AG08396 (cell line): ENCODE measurements around the gene GPBAR1.

ENCODE experiments used
- DNase-seq: peaks from one replicate; pipeline ENCODE4 v3.0.0; 2012; ENCODE audit warnings: low spot score, mixed read lengths

GPBAR1 gene, protein sequence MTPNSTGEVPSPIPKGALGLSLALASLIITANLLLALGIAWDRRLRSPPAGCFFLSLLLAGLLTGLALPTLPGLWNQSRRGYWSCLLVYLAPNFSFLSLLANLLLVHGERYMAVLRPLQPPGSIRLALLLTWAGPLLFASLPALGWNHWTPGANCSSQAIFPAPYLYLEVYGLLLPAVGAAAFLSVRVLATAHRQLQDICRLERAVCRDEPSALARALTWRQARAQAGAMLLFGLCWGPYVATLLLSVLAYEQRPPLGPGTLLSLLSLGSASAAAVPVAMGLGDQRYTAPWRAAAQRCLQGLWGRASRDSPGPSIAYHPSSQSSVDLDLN

DNA sequence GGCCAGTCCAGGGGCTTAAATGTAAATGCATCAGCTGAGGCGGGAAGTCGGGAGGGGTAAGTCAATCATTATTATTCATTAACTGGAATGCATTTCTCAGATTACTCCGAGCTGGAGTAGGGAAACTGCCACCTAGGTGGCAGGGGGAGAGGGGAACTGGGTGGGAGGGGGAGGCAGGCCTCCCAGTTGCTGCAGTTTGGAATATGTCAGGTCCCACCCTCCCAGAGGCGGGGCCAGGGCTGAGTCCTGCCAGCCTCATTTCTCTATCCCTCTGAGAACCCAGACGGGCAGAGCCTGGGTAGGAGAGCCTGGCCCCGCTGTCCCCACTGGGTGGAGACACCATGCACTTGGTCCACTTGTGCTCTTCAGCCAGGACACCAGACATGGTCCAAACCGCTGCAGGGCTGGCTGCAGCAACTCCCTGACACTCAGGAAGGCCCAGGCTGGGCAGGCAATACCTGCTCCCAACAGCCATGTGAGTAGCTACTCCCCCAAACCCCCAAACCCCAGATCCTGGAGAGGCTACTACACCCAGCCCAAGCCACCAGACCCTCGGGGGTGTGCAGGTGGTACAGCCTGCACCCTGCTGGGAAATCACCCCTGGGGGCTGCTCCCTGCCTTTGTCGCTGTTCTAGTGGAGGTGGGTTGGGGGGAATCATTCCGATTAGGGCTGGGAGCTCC is at the start of gene GPBAR1:
Gene GPBAR1, plus strand, starts transcription at position 274 of the 681 bp plus-strand sequence. CDS start 1,710 bp downstream, outside the sequence.
- no peak for DNase-seq

DNA sequence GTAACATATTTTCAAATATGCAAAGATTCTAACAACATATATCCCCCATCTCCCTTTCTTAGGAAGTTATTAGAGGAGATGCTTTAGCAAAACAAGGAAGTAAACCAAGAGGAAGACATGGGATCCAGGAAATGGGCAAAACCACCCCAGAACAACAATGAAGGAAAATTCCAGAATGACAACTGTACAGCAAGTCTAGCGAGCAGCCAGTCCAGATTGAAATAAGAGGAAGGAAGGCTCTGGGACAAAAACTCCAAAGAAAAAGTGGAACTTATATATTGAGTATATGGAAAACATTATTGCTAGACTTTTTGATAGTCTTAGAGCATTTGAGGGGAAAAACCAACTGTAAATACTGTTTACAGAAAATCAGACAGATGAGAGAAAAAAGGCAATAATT is 46.7 kb upstream of the GPBAR1 start:
- no peak for DNase-seq

DNA sequence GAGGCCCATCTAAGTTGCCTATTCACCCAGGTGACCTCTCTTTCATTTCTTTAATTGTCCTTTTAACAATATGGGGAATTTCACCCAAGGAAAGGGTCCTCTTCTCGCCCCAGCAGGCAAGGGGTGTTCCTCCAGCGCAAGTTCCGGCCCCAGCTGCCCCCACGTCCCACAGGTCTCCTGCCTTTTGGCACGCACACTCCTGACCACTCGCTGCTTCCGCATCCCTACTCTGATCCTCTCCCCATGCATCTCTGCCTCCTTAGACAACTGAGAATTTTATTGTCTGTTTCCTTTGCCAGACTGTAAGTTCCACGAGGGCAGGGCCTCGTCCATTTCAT is 44.5 kb upstream of the GPBAR1 start:
- DNase-seq: no peak

DNA sequence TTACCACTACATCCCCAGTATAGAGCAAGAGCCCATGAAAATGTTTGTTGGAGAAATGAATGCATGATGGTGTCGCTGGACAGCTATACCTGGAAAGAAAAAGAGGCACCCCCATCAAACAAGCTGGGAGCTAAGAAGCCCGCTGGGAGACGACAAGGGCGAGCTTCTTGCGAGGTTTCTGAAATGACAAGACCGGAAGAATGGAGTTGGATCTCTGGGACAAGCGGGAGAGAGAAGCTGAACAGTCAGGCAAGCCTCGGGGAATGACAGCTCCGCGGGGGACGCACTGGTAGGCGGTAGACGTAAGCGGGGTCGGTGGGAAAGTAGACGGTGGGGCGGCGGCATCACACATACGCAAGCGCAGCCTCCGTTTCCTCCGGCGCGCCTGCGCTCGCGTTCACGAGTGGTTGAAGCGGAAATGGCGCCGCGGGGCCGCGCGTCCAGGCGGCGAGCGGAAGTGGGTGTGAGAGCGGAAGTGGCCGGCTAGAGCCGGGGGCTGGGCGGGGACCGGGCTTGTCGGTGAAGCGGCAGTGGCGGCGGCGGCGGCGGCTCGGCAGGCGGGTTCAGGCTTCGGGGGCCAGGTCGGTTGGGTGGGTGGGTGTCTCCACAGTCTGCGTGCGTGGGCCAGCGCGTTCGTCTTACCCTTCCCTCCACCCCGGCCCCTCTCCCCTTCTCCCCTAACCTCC is 44.0 kb upstream of the GPBAR1 start, which contains the start of gene ARPC2:
Gene ARPC2, plus strand, starts transcription at position 516 of the 686 bp plus-strand sequence. CDS start 282 bp downstream, outside the sequence.
- DNase-seq: peak; percentile 96

DNA sequence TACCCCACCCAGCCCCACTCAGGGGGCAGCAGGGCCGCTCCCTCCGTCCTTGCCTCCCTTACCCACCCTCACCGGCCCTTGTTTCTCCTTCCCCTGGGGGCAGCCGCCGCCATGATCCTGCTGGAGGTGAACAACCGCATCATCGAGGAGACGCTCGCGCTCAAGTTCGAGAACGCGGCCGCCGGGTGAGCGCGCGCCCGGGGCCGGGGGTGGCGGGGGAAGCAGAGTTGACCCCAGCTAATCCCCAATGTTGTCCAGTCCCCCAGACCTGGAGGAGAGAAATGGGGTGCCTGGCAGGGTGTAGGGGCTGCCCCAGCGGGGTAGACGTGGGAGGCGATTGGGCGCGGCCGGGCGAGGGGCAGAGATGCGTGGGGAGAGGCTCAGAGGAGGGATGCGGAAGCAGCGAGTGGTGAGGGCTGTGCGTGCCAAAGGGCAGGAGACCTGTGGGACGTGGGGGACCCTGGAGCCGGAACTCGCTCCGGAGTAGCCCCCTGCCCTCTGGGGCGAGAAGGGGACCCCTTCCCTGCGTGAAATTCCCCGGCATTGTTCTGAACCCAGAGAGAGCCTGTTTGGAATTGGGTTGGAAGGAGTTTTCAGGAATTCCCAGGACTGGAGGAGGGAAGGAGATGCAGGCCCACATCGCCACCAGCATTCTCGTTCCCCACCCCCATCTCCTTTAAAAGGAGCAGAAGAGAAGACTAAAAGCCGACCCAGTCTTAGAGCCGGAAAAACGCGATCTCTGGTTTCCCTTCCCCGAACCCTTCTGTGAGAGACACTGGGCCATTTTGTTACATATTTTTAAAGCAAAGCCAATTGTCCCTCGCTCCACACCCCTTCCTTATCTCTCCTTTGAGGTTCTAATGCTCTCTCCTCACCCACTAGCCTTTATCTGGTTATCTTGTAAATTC is 43.2 kb upstream of the GPBAR1 start:
- DNase-seq: peak; percentile 63

DNA sequence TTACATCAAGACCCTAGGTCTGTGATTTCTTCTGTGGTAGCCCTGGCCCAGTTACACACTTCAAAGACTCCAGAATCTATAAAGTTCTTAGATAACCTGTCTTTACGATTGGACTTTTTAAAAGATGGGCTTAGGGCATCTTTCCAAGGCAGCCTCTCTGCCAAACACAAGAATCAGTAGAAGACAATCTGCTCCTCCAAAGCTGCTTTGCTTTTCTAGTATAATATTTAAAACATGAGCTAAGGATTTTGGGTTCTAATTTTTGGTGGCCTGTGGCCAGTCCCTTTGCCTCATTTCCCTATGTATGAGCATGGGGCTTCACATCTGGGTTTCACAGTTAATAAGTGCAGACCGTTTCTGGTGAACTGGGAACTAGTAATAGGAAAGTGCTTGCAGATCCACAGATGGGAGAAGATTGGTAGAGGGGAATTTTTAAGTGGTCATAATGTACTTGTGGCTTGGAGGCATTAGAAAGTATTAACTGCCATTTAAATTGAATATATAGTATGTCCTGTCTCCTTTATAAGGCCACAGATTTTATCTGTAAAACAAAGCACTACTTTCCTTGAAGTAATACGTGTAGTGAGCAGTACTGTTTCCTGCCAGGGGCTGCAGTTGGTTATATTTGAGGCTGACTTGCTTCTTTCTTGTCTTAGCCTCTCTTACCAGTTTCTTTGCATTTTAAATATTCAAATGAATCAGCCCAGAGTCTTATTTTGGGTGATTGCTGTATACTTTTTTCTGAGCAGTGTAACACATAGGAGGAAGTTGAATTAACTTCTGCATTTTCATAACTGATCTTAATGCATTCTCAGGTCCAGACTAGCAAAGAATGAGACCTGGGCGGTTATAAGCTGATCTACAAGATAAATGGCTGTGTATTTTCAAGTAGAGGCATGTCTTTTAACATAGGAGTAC is 42.3 kb upstream of the GPBAR1 start:
- DNase-seq: no peak

DNA sequence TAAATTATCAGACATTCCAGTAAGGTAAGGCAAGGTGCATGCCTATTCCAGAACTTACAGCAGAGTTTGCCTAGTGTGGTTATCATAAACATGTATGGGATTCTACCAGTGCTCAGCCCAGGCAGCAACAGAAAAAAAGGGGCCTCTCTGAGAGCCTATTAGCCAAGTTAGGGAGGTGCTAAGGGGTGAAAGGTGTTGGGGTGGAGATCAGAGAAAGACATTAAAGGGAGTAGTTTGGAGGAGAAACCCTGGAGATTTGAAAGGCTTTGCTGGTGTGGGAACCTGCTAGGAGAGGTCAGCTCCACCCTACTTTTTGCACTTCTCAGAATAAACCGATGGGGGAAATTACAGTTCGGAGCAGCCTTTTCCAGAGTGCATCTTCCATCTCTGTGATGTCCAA is 40.9 kb upstream of the GPBAR1 start:
- no peak for DNase-seq

DNA sequence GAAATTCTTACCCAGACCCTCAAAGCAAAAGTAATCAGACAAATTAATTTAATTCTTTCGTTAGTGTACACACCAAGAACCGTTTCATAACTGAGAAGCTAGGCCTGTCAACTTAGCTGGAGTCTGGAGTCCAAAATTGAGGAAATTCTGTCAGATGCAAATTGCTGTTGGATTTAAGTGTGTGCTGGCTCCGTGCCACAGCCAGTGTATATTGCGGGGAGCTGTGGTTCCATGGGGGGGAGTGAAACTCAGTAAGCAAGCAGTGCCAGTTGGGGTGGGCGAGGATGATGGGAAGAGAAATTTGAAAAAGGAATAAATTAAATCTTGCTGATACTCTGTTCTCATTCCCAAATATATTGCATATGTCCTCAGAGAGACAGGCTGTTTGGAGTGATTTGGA is 39.8 kb upstream of the GPBAR1 start:
- no peak for DNase-seq

DNA sequence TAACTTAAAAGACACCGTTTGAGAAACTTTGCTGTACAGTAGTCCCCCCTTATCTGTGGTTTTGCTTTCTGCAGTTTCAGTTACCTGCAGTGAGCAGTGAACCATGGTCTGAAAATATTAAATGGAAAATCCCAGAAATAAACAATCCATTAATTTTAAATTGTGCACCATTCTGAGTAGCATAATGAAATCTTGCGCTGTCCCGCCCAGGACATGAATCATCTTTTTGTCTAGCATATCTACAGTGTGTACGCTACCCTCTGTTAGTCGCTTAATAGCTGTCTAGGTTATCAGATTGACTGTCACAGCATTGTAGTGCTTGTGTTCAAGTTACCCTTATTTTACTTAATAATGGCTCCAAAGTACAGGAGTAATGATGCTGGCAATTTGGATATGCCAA is 37.8 kb upstream of the GPBAR1 start:
- DNase-seq: no peak

DNA sequence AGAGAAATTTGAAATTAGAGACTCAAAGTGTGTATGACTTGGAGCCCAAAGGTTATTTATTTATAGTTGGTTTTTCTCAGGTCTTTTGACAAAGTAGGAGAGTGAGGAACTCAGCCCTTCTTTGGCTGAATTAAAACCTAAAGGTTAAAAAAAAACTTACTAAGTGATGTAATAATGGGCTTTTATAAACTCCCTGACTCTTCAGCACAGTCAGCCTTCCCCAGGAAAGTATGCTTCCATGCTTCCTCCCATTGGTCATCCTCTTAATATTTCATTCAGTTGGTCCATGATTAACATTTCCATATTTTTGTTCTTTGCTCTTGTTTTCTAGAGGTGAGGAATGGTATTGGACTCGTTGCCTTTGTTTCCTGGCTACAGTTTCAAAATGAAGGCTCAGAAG is 36.6 kb upstream of the GPBAR1 start:
- DNase-seq: no peak

DNA sequence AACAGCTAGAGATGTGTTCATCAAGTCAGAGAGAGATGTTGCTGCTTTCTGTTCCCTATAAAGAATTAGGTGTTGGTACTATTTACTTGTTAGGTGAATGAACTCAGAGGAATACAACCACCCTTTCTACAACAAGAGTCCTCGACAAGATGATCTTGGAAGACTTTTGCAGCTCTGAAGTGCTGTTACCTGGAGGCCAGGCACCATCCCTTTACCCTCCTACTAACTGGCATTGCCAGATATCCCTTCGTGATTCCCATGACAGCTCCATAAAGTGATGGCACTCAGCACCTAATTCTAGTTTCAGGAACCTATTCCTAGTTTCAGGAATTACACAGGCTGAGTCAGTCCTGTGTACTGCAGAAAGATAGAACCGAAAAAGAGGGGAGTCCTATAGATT is 33.9 kb upstream of the GPBAR1 start:
- DNase-seq: no peak

DNA sequence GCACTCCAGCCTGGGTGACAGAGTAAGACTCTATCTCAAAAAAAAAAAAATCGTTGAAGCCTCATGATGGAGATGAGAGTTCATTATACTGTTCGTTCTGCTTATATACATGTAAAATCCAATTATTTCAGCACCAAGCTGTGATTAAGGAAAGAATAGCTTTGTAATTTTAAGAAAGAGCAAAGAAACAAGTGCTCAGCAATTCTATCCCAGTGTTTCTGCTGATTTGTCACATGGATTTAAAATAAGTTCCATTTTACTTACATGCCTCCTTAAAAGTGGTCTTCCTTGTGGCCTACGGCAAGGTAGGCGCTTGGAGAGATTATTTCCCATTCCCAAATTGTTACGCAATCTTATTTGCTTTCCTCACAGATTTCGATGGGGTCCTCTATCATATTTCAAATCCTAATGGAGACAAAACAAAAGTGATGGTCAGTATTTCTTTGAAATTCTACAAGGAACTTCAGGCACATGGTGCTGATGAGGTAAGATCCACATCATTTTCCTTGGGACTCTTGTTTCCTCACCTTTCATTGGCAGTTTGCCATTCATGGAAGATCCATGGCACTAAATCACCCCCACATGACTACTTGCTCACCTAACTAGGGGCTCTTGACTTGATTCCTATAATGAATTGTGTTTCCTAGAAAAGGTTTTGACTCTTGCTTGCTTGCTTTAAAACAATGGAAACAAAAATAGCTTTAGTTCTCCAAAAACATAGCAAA is 32.3 kb upstream of the GPBAR1 start:
- DNase-seq: no peak

DNA sequence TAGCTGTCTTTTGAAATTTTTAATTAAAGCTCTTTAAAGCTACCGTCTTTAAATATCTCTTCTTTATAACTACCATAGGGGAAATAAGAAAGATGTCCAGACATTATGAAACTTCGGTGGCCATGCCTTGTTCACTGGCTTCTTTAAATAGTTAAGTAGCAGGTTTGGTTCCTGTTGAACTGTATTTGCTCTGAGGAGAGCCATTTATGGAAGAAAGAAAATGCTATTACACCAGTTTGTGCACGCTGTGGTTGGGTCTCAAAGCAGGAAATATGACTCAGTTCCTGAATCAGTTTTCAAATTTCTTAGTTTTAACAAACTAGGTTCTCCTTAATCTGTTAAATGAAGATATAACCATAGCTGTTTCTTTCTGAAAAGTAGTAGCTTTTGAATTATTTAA is 31.6 kb upstream of the GPBAR1 start:
- DNase-seq: peak; percentile 40

DNA sequence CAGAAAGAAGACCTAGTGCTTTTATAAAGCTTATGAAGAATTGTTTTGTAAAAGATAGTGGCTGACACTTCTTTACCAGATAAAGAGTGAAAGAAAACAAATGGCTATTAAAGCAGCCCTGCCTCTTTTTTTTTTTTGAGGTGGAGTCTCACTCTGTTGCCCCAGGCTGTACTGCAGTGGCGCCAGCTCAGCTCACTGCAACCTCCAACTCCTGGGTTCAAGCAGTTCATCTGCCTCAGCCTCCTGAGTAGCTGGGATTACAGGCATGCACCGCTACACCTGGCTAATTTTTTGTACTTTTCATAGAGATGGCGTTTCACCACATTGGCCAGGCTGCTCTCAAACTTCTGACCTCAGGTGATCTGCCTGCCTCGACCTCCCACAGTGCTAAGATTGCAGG is 31.0 kb upstream of the GPBAR1 start:
- no peak for DNase-seq

DNA sequence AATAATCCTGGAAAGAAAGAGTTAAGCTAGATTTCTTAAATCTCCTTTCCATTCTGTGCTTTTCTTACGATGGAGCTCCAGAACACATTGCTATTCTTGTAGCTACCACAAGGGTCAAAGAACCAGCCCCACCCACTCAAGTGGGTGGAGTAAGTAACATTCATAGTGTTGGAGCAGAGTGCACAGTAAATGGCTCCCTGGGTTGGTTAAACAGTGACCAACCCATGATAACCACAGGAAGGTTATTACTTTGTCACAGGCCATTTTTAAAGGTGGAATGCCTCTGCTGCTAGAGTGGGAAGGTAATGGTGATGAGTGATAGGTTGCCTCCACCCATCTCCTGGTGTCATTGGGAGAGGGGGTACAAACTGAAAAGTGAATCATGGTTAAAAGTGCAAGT is 29.9 kb upstream of the GPBAR1 start:
- DNase-seq: no peak

DNA sequence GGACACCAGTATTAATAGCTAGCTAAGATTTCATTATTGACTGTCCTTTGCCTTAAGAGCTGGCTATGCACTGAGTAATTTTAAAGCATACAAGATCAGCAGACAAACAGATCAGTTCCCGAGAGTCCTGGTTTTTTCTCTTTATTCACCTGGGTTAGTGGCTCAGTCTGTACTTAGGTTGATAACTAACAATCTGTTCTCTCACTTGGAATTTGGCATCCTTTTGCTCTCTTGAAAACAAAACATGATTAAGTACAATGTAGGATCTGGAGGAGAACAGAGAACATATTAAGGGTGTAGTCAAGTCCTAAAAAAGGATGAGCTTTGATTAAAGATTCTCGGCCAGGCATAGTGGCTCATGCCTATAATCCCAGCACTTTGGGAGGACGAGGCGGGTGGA is 27.3 kb upstream of the GPBAR1 start:
- no peak for DNase-seq

DNA sequence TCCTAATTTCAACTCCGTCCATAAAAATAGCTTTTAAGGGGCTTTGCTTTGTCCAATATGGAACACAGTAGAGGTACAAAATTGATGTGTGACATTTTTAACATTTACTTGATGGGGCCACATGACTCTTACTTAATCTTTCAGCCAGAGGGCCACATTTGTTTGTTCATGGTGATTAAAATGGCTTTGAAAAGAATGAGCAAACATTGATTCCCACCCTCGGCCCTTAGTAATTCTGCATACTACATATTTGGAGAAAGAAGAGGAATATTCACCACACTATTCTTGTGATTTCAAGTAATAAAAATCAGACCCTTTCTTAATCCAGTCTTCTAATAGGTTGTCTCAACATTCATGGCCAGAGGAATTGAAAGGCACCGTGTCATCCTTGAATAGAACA is 26.3 kb upstream of the GPBAR1 start:
- no peak for DNase-seq

DNA sequence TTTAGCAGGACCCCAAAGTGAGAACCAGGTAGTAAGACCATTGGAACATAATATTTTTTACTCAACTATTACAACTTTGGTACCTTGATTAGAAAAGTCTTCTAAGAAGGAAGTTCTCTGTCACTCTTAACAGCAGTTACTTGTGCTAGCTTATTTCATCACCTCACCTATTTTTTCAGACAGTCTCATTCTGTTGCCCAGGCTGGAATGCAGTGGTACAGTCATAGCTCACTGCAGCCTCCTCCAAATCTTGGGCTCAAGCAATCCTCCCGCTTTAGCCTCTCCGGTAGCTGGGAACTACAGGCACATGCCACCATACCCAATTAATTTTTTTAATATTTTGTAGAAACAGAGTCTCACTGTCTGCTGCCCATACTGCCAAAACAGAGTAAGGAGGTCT is 25.8 kb upstream of the GPBAR1 start:
- no peak for DNase-seq

DNA sequence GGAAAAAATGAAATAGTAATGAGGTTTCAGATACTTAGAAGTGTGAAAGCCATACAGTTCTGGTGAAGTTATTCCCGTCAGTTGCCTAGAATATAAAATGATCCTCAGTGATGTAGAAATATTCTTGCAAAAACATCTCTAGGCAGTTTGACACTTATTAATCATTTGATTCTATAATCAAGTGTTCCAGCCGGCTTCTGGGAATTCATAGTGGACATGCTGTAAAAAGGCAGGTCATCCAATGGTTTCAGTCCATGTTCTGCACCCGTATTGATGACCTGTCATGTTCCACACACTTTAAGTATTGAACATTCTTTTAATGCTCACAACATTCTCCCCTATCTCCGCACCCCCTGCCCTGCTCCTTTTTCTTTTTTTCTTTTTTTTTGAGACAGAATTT is 24.0 kb upstream of the GPBAR1 start:
- no peak for DNase-seq

DNA sequence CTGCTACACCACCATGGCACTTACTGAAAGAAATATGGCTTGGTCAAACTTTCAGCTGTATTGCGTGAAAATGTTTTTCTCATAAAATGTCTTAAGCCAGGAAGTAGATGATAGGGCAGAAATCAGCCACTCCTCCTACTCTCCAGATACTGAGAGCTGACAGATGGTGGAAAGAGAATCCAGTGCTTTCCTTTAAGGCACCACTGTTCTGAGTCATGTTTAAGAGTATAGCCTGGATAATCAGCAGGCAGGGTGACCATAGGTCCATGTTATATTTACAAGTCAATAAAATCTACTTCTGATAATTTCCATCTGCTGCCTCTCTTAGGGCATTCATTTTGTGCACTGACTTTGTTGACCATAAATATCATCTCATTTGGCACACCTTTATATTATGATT is 21.9 kb upstream of the GPBAR1 start:
- no peak for DNase-seq
